Measurements from ENCODE around the gene PIH1D1.
A peak's percentile ranks its signal among the peaks of the same experiment; 100 is the strongest.

DNA sequence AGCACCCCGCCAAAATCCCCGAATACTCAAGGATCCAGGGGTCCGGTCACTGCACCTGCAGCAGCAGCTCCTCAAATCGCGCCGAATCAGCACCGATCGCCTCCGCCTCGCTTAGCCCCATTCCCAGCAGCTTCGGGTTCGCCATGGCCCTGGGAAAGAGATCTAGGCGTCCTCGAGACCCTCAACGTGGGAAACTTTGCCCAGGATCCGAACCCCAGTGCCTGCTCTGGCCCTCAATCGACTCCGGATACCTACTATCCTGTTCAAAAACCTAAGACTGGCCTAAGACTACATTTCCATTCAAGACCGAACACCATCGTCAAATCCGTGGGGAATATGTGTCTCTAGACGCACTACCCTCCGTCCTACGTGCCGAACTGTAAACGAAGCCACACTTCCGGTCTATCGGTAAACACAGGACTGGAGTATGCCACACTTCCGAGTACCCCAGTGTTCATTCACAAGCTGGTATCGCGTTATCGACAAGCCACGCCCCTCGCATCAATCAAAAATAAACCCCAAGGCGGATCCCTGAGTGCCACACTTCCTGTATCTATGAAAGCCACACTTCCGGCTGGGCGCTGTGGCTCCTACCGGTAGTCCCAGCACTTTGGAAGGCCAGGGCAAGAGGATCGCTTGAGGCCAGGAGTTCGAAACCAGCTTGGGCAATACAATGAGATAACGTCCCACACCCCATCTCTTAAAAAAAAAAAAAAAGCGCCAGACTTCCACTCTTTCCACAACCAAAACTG, at the start of gene PIH1D1:
- TF ChIP-seq POLR2AphosphoS5 (IDR thresholded peaks at IDR 0.05): peak; percentile 59 to 86 (median 84)
- TF ChIP-seq, protein P1, sequence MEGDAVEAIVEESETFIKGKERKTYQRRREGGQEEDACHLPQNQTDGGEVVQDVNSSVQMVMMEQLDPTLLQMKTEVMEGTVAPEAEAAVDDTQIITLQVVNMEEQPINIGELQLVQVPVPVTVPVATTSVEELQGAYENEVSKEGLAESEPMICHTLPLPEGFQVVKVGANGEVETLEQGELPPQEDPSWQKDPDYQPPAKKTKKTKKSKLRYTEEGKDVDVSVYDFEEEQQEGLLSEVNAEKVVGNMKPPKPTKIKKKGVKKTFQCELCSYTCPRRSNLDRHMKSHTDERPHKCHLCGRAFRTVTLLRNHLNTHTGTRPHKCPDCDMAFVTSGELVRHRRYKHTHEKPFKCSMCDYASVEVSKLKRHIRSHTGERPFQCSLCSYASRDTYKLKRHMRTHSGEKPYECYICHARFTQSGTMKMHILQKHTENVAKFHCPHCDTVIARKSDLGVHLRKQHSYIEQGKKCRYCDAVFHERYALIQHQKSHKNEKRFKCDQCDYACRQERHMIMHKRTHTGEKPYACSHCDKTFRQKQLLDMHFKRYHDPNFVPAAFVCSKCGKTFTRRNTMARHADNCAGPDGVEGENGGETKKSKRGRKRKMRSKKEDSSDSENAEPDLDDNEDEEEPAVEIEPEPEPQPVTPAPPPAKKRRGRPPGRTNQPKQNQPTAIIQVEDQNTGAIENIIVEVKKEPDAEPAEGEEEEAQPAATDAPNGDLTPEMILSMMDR (IDR thresholded peaks at IDR 0.05): no peak
- TF ChIP-seq POLR2A (IDR thresholded peaks at IDR 0.05): no peak
- peak in 1 of 4 donors; percentile 27 for TF ChIP-seq EP300 (IDR thresholded peaks at IDR 0.05)

All from sigmoid colon (tissue), 4 donors.